IPS-NIHi11 (cell line): Measurements from ENCODE around the gene PWWP2B.
"Not testable (repeated sequence)": the region's sequence is repeated elsewhere in the genome, so short reads cannot be mapped to it uniquely, and the experiment has no call there.

ENCODE experiments used
- DNase-seq: peaks from one replicate; pipeline ENCODE4 v3.0.0; 2012; ENCODE audit warnings: mixed read lengths, low spot score

The PWWP2B gene

DNA sequence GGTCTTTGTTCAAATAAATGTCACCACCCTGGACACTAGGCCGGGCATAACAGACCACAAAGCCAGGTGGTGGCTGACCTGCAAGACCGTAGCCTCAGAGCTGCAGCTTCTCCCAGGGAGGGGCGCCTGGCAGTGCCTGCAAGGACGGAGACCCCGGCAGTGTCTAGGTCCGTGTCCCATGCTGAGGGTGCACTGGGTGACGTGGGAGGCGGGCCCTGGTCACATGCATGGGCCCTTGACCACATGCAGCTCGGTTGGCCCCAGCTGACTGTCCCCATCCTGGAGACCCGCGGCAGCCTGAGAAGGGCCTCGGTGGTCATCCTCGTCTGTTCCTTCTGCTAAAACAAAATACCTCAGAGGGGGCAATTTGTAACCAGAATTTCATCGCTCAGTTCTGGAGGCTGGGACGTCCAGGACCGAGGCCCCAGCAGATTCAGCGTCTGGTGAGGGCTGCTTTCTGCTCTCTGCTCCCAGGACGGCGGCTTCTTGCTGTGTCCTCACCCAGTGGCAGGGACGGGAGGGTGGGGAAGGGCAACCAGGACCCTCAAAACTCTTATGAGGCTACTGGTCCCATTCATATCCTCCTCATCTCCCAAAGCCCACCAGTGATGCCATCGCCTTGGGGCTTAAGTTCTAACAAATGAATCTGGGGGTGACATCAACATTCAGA is 36.8 kb downstream of the PWWP2B start:
- no peak for DNase-seq

GRCh38 chr10:132434405-132435005 is 37.5 kb downstream of the PWWP2B start:
- no peak for DNase-seq

- not testable (repeated sequence) for DNase-seq
Observed at GRCh38 chr10:132435320-132435719, 38.3 kb downstream of the PWWP2B start.

GRCh38 chr10:132436096-132436495 is 39.1 kb downstream of the PWWP2B start:
- DNase-seq, result not testable (repeated sequence)

- DNase-seq, result no peak
Observed at GRCh38 chr10:132436861-132437410, 39.9 kb downstream of the PWWP2B start.

DNA sequence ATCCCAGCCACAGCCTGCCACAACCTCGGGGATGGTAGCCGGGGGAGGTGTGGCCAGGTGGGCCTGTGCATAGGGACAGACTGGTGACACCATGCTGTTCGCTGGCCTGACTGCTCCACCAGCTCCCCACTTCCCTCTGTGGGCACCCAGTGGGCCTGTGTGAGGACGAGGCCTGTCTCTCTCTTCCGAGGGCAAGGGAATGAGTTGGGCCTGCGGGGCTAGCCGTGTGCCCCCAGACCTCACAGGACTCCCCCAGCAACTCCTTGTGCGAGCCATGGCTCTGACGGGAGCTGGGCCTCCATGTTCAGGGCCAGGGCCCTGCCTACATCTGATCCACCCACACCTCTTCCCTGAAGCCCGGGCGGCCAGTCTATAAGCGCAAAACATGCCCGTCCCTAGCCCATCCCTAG is 40.5 kb downstream of the PWWP2B start:
- no peak for DNase-seq

DNA sequence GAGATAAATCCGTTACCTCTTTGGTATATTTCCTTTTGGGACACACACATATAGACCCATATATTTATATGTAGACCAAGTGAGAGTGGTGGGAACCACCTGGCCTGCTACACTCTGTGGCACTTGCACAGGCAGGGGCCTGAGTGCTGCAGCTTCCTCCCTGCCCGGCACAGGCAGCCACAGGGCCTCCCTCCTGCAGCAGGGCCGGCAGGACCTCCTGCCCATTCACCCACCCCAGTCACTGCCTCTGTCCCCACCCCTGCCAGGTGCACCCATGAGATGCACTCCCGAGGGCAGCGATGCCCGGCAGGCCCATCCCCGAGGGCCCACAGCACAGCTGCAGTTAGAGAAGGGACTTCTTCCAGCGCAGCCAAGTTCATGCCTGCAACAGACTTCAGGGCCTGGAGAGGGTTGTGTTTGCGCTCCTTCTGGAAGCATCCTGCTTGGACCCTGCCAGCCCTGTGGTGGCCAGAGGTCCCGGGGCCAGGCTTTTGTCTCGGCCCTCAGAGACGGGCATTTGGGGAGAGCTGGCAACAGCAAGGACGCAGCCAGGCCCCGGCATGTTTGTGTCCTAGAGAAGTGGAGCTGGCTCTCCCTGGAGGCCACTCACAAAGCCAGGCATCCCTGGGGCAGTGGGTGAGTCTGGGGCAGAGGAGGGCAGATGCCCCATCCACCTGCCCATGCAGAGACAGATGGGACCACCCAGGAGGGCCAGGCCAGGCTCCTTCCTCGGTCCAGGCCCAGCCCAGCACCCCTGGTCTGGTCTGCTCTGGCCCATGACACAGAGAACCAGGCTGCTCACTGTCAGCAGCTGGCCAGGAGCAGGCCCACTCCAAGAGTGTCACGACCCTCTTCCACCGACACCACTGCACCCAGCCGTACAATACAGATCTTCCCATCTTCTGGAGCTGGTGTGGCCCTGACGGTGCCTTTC is 41.4 kb downstream of the PWWP2B start:
- no peak for DNase-seq

GRCh38 chr10:132439025-132439388 is 42.0 kb downstream of the PWWP2B start:
- DNase-seq, result no peak

DNA sequence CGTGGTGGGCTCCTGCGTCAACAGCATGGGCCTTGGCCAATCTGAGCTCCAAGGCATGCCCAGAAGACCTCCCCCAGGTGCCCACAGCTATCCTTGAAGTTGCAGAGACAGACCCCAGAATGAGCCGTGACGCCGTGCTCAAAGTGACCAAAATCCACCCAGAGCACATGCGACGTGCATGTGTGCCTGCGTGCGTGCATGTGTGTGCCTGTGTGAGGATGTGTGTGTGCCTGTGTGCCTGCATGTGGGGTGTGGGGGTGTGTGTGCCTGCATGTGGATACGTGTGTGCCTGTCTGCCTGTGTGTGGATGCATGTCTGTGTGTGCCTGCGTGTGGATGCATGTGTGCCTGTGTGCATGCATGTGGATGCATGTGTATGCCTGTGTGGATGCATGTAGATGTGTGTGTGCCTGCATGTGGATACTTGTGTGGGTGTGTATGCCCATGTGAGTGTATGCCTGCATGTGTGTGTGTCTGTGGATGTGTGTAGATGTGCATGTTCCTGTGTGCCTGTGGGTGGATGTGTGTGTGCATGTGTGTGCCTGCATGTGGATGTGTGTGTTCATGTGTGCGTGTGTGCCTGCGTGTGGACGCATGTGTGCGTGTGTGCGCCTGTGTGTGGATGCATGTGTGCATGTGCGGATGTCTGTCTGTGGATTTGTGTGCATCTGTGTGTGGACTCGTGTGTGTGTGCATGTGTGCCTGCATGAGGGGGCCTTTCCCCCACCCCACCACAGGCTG is 42.6 kb downstream of the PWWP2B start:
- no peak for DNase-seq

DNA sequence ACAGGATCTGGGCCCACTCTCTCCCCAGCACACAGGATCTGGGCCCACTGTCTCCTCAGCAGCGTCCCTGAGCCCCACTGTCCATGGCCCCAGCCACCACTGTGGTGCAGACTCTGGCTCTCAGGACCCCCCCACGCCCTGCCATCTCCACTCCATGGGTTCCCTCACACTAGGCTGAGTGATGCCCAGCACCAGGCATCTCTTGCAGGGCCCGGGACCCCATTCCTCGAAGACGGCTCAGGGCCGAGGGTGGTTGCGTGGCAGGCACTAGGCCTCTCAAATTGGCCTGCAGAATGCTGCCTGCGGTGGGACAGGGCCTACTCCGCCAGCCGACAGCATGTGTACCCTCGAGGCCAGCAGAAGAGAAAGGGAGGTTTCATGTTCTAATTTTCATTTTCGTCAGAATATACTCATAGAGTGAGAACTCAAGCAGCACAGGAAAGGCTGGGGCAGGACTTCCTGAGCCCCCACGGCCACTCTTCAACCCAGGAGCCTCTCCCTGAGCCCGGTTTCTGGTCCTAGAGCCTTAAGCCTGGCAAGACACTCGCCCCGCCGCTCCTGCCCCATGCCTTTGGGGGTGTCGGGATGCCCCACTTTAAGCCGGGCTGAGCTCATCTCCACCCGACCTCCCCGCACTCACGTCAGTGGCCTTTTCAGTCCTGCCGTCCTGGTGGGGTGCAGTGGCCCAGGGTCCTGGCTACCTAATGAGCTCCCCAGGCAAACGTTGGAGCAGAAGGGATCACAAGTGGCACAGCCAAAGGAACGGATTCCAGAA is 44.0 kb downstream of the PWWP2B start:
- DNase-seq, result no peak

GRCh38 chr10:132441818-132442524 is 45.0 kb downstream of the PWWP2B start:
- no peak for DNase-seq

DNA sequence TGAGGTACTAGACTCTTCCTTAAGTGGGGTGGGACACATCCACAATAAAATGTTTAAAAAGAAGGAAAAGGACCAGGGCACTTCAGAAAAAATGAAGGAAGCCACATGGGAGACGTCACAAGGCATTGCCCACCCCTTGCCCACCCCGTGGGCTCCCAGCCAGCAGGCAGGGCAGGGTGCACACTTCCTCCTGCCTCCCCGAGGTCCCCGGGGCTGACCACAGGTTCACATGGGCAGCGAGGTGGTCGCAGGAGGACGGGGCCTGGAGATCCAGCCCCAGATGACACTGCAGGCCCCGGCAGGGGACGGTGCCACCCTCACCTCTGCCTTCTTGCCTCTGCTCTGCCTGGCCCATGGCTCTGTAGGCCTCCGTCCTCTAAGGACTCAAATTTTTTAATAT is 45.6 kb downstream of the PWWP2B start:
- no peak for DNase-seq

GRCh38 chr10:132443605-132443982 is 46.6 kb downstream of the PWWP2B start:
- no peak for DNase-seq

DNA sequence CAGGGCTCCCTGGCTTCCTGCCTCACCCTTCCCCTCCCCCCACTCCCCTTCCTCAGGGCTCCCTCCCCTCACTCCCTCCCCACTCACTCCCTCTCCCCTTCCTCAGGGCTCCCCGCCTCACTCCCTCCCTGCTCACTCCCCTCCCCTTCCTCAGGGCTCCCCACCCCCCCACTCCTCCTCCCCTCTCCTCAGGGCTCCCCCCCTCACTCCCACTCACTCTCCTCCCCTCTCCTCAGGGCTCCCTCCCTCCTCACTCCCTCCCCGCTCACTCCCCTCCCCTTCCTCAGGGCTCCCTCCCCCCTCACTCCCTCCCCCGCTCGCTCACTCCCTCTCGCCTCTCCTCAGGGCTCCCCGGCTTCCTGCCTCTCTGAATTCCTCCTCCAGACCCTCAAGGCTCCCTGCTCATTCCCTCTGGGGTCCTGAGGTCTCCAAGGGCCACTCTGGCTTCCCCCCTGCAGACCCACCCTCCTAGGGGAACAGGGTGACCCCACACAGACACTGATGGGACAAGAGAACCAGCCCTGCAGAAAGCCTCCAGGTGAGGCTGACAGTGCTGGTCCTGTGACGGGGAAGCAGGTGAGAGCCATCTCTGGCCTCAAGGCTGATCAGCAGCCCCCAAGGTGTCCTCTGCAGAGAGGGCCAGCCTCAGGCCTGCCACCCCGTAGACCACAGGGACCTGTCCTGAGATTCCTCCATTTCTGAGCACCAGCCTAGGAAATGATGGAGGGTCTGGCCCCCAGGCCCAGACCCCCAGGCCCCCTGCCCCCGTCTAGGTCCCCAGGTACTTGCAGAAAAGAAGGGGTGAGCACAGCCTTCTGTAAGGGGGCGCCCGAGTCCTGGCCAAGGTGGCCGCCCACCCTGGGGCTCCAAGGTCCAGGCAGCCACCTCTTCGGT is 47.2 kb downstream of the PWWP2B start:
- DNase-seq, result no peak

DNA sequence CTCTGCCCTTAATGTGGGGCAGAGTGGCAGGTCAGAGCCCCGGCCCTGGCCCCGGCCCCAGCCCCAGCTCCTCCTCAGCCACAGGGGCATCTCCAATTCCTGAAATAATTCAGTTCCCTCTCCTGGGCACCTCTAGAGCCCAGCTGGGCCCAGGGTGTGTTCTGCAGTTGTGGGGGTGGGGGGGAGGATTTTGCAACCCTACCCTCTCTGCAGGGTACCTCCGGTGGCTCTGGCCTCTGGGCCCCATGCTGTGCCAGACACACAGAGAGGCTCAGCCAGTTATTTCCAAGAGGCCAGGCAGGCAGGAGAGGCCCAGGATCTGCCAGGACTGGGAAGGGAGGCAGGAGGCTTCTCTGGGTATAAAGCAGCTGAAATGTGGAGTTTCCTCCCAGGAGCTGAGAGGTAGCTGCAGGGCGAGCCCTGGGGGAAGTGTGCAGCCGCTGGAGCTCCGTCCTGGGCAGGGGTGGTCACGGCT is 47.9 kb downstream of the PWWP2B start:
- DNase-seq, result no peak

GRCh38 chr10:132445516-132446194 is 48.7 kb downstream of the PWWP2B start:
- no peak for DNase-seq

- no peak for DNase-seq
Observed at GRCh38 chr10:132446195-132446581, 49.2 kb downstream of the PWWP2B start.

DNA sequence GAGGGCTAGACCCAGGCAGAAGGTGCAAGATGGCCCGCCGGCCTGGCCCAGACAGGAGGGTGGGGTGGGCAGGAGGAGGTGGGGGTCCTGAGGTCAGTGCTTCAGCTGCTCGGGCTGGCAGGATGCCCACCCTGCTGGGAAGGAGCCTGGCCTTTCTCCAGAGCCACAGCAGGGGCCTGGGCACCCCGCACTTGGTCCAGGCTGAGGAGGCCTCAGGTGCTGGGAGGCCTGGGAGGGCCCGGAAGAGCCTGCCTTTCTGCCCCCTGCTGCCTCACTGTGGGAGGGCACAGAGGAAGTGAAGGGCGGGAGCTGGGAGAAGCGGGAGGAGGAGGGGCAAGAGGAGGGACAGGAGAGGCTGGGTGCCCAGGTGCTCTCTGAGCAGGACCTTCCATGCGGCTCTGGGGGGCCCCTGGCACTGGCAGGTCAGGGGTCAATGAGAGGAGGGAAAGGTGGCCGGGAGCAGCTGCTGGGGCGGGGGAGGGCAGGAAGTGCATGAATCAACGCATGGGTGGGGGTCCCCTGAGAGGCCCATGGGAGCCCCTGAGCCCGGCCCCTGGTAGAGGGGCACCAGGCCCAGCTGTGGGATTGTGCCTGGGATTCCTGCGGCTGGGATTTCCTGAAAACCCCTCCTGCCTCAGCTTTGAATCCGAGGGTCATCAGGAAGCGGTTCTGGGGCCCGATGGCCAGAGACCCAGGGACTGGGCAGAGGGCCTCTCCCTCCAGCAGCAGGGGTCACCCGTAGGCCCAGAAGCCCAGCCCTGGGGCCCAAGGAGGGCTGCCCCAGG is 49.9 kb downstream of the PWWP2B start:
- no peak for DNase-seq
